Endothelial cell of umbilical vein (primary cell): ENCODE results near the gene SPACA1. TPM values are rescaled to one million over a fixed set of nuclear protein-coding genes. Genes with fewer than 3 reads are reported as not detected.

Experiments
- BruUV-seq: library from RNA; stranded (reverse); fragments of 400-500 nt; replicated peaks from 2 replicates; lab custom pipeline; 2021; lab: Mats Ljungman, UMichigan
- CTCF ChIA-PET: fragments of 300-600, 350-600 bp; sonication (Branson Sonifier 250); formaldehyde crosslinking; loops from one replicate; lab custom pipeline; 2021; ENCODE audit warnings: antibody characterized with exemption, inconsistent platforms; lab: Charles Lee
- POLR2A ChIA-PET: fragments of 300-600, 350-600 bp; sonication (Branson Sonifier 250); formaldehyde crosslinking; loops from one replicate; lab custom pipeline; 2021; ENCODE audit warnings: antibody characterized with exemption, inconsistent platforms; lab: Charles Lee
- DNase-seq: peaks from one replicate; pipeline ENCODE4 v3.0.0-alpha.2; 2011; ENCODE audit warnings: low read depth, low spot score
- FAIRE-seq: peaks from 2 replicates; lab custom pipeline; 2011; peaks lifted over from hg19 to GRCh38; lab: Jason Lieb, UNC
- H2AFZ ChIP-seq: 2 replicates; pipeline ENCODE4 v1.6.0; 2012; ENCODE audit warnings: low read depth, low read length, control low read depth, inconsistent platforms
- H3K27ac ChIP-seq: 2 replicates; pipeline ENCODE4 v1.5.1; 2011; ENCODE audit warnings: low read depth, mild to moderate bottlenecking, control low read depth, low read length, moderate library complexity; ENCODE audit not compliant: insufficient read depth
- H3K27me3 ChIP-seq, 2 experiments: 2 replicates each; pipeline versions ENCODE4 v1.6.0 to v1.6.1; 2011; ENCODE audit warnings: low read length in 2 of 2, mixed read lengths in 1 of 2; ENCODE audit not compliant: control insufficient read depth in 2 of 2, insufficient read depth in 2 of 2
- H3K36me3 ChIP-seq, 2 experiments: 2 replicates in 1 of 2; 3 replicates in 1 of 2; pipeline ENCODE4 v1.5.1; 2011; ENCODE audit warnings: low read length in 2 of 2, mild to moderate bottlenecking in 1 of 2, moderate library complexity in 1 of 2; ENCODE audit not compliant: control insufficient read depth in 2 of 2, insufficient read depth in 2 of 2; ENCODE audit errors: extremely low read depth in 1 of 2
- H3K4me1 ChIP-seq: 3 replicates; pipeline ENCODE4 v1.5.1; 2011; ENCODE audit warnings: mild to moderate bottlenecking, low read length; ENCODE audit not compliant: control insufficient read depth, insufficient read depth; ENCODE audit errors: extremely low read depth
- H3K4me2 ChIP-seq: 2 replicates; pipeline ENCODE4 v1.6.1; 2011; ENCODE audit warnings: low read length, control low read depth, mixed read lengths; ENCODE audit not compliant: insufficient read depth
- H3K4me3 ChIP-seq, 3 experiments: fragments of 200-600 bp in 1 of 3; sonication (generic), shearing (Covaris generic) in 1 of 3; replicated peaks in 1 of 3; 2 replicates each; pipeline ENCODE4 v1.5.1; 2011 to 2016; ENCODE audit warnings: control low read depth in 3 of 3, low read length in 3 of 3, mild to moderate bottlenecking in 2 of 3, inconsistent platforms in 1 of 3, low read depth in 1 of 3, moderate library complexity in 1 of 3; ENCODE audit not compliant: insufficient read depth in 1 of 3
- H3K79me2 ChIP-seq: 2 replicates; pipeline ENCODE4 v1.6.0; 2012; ENCODE audit warnings: low read length, inconsistent platforms; ENCODE audit not compliant: control insufficient read depth, insufficient read depth
- H3K9ac ChIP-seq: replicated peaks from 2 replicates; pipeline ENCODE3; 2011; ENCODE audit warnings: low read length, control low read depth; ENCODE audit not compliant: insufficient read depth; ENCODE audit errors: extremely low read depth
- H3K9me1 ChIP-seq: replicated peaks from 3 replicates; pipeline ENCODE4 v1.6.0; 2011; ENCODE audit warnings: mild to moderate bottlenecking, low read length; ENCODE audit not compliant: control insufficient read depth, insufficient read depth; ENCODE audit errors: extremely low read depth
- H3K9me3 ChIP-seq: replicated peaks from 2 replicates; pipeline ENCODE4 v1.5.1; 2012; ENCODE audit warnings: low read length, inconsistent platforms; ENCODE audit not compliant: control insufficient read depth, insufficient read depth
- H4K20me1 ChIP-seq: replicated peaks from 2 replicates; pipeline ENCODE3; 2011; ENCODE audit warnings: mild to moderate bottlenecking, low read length; ENCODE audit not compliant: control insufficient read depth, insufficient read depth; ENCODE audit errors: extremely low read depth
- CTCF ChIP-seq, 2 donors: IDR thresholded peaks; 1 replicate in 1 of 2; 2 replicates in 1 of 2; pipeline ENCODE4 v1.5.1; 2011; ENCODE audit warnings: low read length in 2 of 2, mild to moderate bottlenecking in 2 of 2, moderate library complexity in 2 of 2, control low read depth in 1 of 2, inconsistent platforms in 1 of 2, low read depth in 1 of 2; ENCODE audit not compliant: insufficient read depth in 1 of 2; ENCODE audit errors: extremely low read depth in 1 of 2
- EZH2 ChIP-seq: IDR thresholded peaks from 2 replicates; pipeline ENCODE4 v1.6.1; 2012; ENCODE audit warnings: borderline replicate concordance, low read depth, mild to moderate bottlenecking, moderate library complexity, low read length, inconsistent platforms; ENCODE audit not compliant: severe bottlenecking
- FOS ChIP-seq: IDR thresholded peaks from 2 replicates; pipeline ENCODE4 v1.6.1; 2011; ENCODE audit warnings: mild to moderate bottlenecking, low read length, moderate library complexity, borderline replicate concordance; ENCODE audit not compliant: insufficient read depth
- GATA2 ChIP-seq: IDR thresholded peaks from 2 replicates; pipeline ENCODE4 v1.7.0; 2011; ENCODE audit warnings: low read depth, mild to moderate bottlenecking, moderate library complexity, mixed read lengths, low read length; ENCODE audit not compliant: insufficient read length, insufficient read depth
- JUN ChIP-seq: IDR thresholded peaks from 2 replicates; pipeline ENCODE4 v1.6.1; 2011; ENCODE audit warnings: borderline replicate concordance, low read depth; ENCODE audit not compliant: insufficient read length, insufficient read depth
- MYC ChIP-seq: IDR thresholded peaks from one replicate; pipeline ENCODE4 v1.6.1; 2011; ENCODE audit warnings: mild to moderate bottlenecking, low read depth, low read length
- POLR2A ChIP-seq: IDR thresholded peaks from 2 replicates; pipeline ENCODE4 v1.6.1; 2012; ENCODE audit warnings: low read depth, mild to moderate bottlenecking, control low read depth, low read length
- POLR2AphosphoS5 ChIP-seq: IDR thresholded peaks from 2 replicates; pipeline ENCODE4 v1.6.1; 2012; ENCODE audit warnings: low read depth, mild to moderate bottlenecking, control low read depth, low read length, moderate library complexity; ENCODE audit not compliant: insufficient read depth
- dilution Hi-C: fragments of 300-500 bp; cut with MboI; formaldehyde crosslinking; loops from one replicate; pipeline ENCODE4 v1.15.0; 2019; ENCODE audit warnings: low sequenced_read_pairs; ENCODE audit not compliant: extremely low pct_ligation_motif_present
- intact Hi-C: fragments of 100-400 bp; cut with micrococcal nuclease; formaldehyde crosslinking; loops from one replicate; pipeline ENCODE4 v1.10.0; 2022
- polyA plus RNA-seq, 4 experiments: library from polyadenylated mRNA; depleted of rRNA in 3 of 4; stranded (reverse) in 3 of 4; unstranded in 1 of 4; fragments of >200 nt; gene quantifications; 2 replicates each; pipeline versions ENCODE4 v1.2.1 to v1.2.3, GENCODE V29; 2011 to 2012; ENCODE audit warnings: missing spikeins in 1 of 4
- total RNA-seq: library from RNA; stranded (reverse); gene quantifications from 2 replicates; pipeline ENCODE4 v1.2.3, GENCODE V29; 2021
- TF ChIP-seq, protein P1 (sequence below): IDR thresholded peaks from 2 replicates; pipeline ENCODE4 v1.6.1; 2011; ENCODE audit not compliant: insufficient read depth, insufficient read length

The SPACA1 gene
- total and polyA plus RNA-seq, 2 donors (not counting 3 experiments of a cell fraction or from before 2014, with no cell fraction given) = not detected

GRCh38 chr6:88074791-88075190 is 27.1 kb downstream of the SPACA1 start:
- intact Hi-C loops (no loop called here), dilution Hi-C loops (no loop called here)
- DNase-seq (no peak), FAIRE-seq (no peak)
- no peaks in the 10 kb centered on the region for H3K27me3 ChIP-seq
- ChIA-PET CTCF (no interaction called here), POLR2A (no interaction called here)
- H3K9me3 ChIP-seq = no peaks in the 10 kb centered on the region
- H3K79me2 ChIP-seq = no peaks in the 10 kb centered on the region
- H3K36me3 ChIP-seq = no peaks in the 10 kb centered on the region
- H4K20me1 ChIP-seq = no peaks in the 10 kb centered on the region
- H3K4me3 ChIP-seq = no peak overlapping the region
- BruUV-seq = no TSS peak
- H2AFZ ChIP-seq = no peak overlapping the region
- TF ChIP-seq POLR2A (no peak), MYC (no peak), POLR2AphosphoS5 (no peak), JUN (no peak), EZH2 (no peak), GATA2 (no peak)
- TF ChIP-seq, protein P1, sequence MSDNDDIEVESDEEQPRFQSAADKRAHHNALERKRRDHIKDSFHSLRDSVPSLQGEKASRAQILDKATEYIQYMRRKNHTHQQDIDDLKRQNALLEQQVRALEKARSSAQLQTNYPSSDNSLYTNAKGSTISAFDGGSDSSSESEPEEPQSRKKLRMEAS = no peak
- no peak overlapping the region for H3K27ac ChIP-seq
- H3K4me1 ChIP-seq = no peaks in the 10 kb centered on the region
- H3K4me2 ChIP-seq = no peak overlapping the region
- H3K9ac ChIP-seq = no peak overlapping the region
- H3K9me1 ChIP-seq = no peaks in the 10 kb centered on the region

DNA sequence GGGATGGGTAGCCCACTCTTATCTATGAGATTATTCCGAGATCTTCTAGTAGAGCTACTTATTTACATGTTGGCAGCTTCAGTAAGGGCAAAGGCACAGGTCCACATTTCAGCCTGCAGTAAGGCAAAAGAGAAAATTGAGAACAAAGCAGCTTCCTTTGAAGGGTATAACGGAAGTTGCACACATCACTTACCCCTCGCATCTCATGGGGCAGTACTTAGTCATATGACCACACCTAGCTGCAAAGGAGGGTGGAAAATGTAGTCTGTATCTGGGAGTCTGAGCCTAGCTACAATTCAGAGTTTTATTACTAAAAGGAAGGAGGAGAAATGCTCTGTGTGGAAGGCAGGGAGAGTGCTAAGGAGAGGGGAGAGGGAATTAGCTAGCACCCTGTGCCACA is 29.7 kb downstream of the SPACA1 start:
- Histone ChIP-seq H3K36me3 (no peaks in the 10 kb centered on the region), H3K9me1 (no peaks in the 10 kb centered on the region), H3K4me1 (no peaks in the 10 kb centered on the region), H3K9me3 (no peaks in the 10 kb centered on the region), H3K4me2 (no peak overlapping the region), H3K4me3 (no peak overlapping the region), H4K20me1 (no peaks in the 10 kb centered on the region), H3K27ac (no peak overlapping the region), H3K79me2 (no peaks in the 10 kb centered on the region), H2AFZ (no peak overlapping the region), H3K9ac (no peak overlapping the region), H3K27me3 (no peaks in the 10 kb centered on the region)
- no peak for DNase-seq
- intact Hi-C loops = no loop called here
- ChIA-PET CTCF (no interaction called here), POLR2A (no interaction called here)
- TF ChIP-seq POLR2A = no peak
- TF ChIP-seq MYC = no peak
- TF ChIP-seq JUN = no peak
- TF ChIP-seq EZH2 = no peak
- no peak for TF ChIP-seq CTCF (IDR thresholded peaks at IDR 0.05; ENCODE audit: extremely low read depth in 1 of 2, insufficient read depth in 1 of 2, low read depth in 1 of 2, low read length in 2 of 2)
- TF ChIP-seq, protein P1 = no peak
- no peak for TF ChIP-seq FOS
- TF ChIP-seq POLR2AphosphoS5 = no peak
- TF ChIP-seq GATA2 = no peak
- BruUV-seq = no TSS peak
- dilution Hi-C loops = no loop called here
- FAIRE-seq = no peak
